ENCODE measurements around the gene LMX1B.

DNA sequence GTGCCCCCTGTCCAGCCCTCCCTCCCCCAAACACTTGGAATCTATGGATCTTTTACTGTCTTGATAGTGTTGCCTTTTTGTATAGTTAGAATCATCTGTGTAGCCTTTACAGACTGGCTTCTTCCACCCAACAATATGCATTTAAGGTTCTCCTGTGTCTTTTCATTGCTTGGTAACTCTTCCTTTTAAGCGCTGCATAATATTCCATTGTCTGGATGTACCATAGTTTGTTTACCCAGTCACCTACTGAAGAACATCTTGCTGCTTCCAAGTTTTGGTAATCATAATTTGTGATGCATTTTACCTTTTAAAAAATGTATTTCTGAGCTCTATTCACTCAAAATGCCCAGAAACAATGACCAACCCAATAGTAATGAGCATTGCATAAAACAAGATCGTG lies 17.7 kb upstream of the LMX1B start:
- TF ChIP-seq, protein P1, sequence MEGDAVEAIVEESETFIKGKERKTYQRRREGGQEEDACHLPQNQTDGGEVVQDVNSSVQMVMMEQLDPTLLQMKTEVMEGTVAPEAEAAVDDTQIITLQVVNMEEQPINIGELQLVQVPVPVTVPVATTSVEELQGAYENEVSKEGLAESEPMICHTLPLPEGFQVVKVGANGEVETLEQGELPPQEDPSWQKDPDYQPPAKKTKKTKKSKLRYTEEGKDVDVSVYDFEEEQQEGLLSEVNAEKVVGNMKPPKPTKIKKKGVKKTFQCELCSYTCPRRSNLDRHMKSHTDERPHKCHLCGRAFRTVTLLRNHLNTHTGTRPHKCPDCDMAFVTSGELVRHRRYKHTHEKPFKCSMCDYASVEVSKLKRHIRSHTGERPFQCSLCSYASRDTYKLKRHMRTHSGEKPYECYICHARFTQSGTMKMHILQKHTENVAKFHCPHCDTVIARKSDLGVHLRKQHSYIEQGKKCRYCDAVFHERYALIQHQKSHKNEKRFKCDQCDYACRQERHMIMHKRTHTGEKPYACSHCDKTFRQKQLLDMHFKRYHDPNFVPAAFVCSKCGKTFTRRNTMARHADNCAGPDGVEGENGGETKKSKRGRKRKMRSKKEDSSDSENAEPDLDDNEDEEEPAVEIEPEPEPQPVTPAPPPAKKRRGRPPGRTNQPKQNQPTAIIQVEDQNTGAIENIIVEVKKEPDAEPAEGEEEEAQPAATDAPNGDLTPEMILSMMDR (IDR thresholded peaks at IDR 0.05; ENCODE audit: low read depth, low read length) = no peak
- TF ChIP-seq POLR2A (IDR thresholded peaks at IDR 0.05; ENCODE audit: extremely low read depth, insufficient read length) = no peak
- no peak for TF ChIP-seq MYC (IDR thresholded peaks at IDR 0.05; ENCODE audit: low read depth, low read length)
- TF ChIP-seq, protein P2, sequence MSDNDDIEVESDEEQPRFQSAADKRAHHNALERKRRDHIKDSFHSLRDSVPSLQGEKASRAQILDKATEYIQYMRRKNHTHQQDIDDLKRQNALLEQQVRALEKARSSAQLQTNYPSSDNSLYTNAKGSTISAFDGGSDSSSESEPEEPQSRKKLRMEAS (IDR thresholded peaks at IDR 0.05; ENCODE audit: low read depth, low read length) = no peak
